Body of pancreas (tissue), 4 donors: ENCODE measurements around the gene VSTM4.

Source experiments
- POLR2A ChIP-seq, 3 donors: fragments of 450-650 bp; IDR thresholded peaks; one replicate each; pipeline ENCODE4 v1.6.1; 2016; ENCODE audit warnings: antibody characterized with exemption in 3 of 3, mild to moderate bottlenecking in 2 of 3
- TF ChIP-seq, protein P1 (sequence below), 7 experiments: fragments of 450-650 bp in 4 of 7; fragments of 200-600 bp in 3 of 7; sonication (generic) in 3 of 7; IDR thresholded peaks; one replicate each; pipeline ENCODE4 v1.5.1; 2016 to 2019; ENCODE audit warnings: antibody characterized with exemption in 7 of 7

DNA sequence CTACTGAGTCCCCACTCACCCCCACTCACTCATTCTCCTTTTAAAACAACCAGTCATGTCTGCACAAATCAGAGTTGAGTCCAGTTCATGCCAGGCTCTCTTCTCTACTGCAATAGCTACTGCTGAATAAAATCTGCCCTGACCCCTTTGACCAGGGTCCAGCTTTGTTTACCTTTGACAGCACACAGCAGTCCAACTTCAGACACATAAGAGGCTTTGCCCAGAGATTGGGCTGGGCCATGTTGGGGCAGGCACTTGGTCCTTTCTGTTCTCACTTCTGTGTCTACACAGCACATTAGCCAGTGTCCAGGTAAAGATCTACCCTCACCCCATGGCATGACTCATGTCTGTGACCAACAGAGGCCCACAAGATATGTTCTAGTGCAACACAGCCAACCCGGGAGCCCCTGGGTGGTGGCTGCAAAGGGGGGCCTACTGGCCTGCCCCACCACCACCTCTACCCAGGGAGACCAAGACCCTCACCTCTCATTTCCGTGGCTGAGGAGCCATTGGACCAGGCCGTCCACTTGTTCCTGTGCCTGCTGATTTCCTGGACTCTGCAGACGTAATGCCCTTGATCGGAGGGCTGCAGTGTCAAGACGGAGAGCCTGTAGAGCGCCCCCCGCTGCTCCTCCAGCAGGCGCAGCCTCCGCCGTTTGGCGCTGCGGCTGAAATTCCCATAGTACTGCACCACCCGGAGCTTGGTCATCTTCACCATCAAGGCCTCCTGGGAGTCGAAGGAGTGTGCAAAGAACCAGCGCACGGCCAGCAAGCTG lies 8.0 kb downstream of the VSTM4 start:
- TF ChIP-seq, protein P1, sequence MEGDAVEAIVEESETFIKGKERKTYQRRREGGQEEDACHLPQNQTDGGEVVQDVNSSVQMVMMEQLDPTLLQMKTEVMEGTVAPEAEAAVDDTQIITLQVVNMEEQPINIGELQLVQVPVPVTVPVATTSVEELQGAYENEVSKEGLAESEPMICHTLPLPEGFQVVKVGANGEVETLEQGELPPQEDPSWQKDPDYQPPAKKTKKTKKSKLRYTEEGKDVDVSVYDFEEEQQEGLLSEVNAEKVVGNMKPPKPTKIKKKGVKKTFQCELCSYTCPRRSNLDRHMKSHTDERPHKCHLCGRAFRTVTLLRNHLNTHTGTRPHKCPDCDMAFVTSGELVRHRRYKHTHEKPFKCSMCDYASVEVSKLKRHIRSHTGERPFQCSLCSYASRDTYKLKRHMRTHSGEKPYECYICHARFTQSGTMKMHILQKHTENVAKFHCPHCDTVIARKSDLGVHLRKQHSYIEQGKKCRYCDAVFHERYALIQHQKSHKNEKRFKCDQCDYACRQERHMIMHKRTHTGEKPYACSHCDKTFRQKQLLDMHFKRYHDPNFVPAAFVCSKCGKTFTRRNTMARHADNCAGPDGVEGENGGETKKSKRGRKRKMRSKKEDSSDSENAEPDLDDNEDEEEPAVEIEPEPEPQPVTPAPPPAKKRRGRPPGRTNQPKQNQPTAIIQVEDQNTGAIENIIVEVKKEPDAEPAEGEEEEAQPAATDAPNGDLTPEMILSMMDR (IDR thresholded peaks at IDR 0.05) = no peak
- no peak for TF ChIP-seq POLR2A (IDR thresholded peaks at IDR 0.05)
